GM21367 (cell line): ENCODE results near the gene FAH.

Experiments used
- ATAC-seq: cut with Tn5 transposase; IDR thresholded peaks from one replicate; pipeline ENCODE4 v1.9.1; 2021; ENCODE audit not compliant: unreplicated experiment

Gene FAH

DNA sequence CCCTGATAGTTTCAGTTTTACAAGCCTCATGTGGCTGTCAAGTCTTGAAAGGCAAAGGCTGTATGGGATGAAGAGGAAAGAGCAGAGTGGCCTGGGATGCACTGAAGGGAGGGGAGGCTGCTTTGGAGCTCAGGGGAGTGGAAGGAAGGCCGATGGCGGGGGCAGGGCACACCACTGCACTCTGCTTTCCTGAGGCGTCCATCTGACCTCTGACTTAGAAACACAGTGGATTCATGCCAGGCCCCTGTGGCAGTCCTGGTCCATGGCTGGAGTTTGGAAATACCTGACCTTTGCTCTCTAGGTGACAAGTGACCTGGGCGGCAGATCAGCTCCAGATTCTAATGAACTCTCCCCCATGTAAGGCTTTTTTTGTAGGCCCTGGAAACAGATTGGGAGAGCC is 19.0 kb downstream of the FAH start:
- ATAC-seq = no peak

DNA sequence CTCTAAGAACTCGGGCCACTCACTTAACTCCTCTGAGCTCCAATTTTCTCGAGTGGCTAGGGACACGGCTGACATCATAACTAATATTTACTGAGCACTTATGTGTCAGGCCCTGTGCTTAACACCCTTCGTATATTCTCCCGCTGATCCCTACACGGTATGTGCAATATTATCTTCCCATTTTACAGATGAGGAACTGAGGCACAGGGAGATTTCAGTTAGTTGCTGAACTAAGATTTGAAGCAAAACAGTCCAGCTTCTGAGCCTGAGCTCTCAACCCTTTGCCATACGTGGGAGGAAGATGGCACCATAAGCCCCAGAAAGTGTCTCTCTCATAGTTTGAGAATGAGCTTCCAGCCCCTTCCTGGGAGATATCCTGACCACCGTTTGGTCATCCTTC is 19.6 kb downstream of the FAH start:
- ATAC-seq = no peak

DNA sequence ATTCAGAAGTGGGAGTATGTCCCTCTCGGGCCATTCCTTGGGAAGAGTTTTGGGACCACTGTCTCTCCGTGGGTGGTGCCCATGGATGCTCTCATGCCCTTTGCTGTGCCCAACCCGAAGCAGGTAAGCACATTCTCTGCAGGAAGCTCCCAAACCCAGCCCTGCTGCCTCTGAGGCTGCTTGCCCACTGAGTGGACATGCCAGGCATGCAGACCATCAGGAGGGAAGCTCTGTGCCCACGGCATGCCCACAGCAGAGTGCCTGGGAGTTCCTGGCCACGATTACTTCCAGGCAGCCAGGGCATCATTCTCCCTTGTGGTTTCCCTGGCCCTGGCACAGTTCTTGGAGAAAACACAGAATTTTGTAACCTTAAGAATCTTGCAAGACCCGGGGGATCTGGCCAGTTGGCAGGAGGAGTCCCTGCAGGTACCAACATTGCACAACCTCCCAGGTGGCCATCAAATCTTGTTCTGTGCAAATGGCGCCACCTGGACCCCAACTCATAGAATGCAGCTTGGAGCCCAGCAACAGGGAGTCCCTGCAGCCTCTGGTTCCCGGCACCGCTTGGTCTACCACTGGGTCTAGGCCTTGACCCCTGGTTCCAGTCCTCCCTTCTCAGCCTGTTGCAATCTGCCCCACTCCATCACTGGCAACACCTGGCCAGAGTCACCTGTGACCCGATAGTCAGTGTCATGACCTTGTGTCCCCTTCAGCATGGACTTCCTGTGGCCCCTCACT is 20.4 kb downstream of the FAH start:
- ATAC-seq = no peak

DNA sequence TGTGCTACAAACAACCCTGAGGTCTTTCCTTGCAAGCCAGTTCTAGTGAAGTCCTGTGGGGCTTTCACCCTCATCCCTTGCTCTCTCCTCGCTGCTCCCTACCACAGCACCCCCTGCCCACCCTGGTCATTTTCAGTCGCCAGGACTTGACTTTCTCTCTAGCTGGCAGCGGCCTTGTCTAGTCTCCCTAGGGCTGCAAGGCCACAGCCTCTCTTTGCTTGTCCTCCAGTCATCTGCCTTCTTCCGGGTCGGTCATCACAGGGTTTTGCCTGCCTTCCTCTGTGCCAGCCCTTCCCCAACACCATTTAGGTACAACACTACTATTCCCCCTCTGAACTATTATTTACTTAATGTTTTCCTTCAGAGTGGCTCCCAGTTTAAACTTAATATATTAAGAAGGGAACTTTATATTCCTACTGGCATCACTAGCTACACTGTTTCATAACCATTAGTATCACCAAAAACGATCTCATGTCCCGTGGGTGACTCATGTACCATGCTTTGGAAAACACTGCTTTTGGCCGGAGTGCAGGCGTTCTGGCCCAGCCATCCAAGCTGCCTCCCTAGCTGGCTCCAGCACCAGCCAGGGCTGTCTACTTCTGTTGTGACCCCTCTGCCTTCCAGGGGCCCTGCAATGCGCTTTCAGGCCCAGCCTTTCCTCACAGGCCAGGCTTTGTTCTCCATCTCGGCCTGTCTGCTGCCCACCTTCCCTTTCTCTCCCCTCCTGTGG is 21.4 kb downstream of the FAH start:
- ATAC-seq = no peak

DNA sequence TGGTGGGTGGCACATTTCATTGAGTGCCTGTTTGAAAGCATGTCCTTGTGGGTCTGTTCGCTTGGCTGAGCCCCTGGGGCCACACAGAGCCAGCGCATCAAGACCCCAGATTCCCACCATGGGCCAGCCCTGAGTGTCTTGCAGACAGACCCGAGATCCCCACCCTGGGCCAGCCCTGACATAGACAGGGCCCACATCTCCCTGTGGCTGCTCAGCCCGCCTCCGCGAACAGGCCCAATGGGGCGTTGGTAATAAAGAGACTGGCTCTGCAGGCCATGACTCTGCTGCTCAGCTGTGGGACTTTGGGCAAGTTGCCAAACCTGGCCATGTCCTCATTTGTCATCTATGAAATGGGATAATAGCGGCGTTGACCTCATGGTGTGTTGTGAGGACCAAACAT is 22.6 kb downstream of the FAH start:
- no peak for ATAC-seq

DNA sequence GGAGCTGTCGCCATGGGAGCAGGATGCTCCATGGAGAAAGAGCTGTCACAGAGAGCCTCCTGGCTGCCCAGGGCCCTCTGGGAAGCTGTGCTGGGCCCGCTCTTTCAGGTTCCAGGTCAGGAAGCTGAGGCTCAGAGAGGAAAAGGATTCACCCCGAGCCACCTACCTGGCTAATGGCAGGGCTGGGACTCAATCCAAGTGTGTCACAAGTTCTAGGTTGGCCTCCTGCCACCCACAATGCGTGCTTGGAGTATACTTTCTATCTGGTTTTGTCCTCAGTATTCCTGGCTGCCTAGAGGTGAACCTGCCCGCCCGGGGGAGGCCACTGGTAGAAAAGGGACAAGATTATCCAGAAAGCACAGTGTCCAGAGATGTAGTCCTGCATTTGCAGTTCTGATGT is 23.6 kb downstream of the FAH start:
- ATAC-seq = no peak

DNA sequence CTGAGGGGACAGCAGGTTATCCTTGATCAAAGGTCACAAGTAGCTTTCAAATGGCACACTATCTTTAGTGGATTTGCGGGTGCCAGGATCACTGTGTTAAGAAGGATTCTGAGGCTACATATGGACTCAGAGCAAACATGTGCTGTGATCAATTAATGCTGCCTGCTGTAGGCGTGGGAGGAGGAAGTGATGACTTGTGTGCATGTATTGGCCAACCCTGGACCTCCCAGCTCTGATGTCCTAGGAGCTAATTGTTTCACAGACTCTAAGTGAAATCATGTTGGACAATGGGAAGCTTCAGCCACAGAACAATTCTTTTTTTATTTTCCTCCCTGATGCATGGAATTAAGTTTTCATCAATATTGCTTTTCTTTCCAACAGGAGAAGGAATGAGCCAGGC is 24.4 kb downstream of the FAH start:
- ATAC-seq = no peak

DNA sequence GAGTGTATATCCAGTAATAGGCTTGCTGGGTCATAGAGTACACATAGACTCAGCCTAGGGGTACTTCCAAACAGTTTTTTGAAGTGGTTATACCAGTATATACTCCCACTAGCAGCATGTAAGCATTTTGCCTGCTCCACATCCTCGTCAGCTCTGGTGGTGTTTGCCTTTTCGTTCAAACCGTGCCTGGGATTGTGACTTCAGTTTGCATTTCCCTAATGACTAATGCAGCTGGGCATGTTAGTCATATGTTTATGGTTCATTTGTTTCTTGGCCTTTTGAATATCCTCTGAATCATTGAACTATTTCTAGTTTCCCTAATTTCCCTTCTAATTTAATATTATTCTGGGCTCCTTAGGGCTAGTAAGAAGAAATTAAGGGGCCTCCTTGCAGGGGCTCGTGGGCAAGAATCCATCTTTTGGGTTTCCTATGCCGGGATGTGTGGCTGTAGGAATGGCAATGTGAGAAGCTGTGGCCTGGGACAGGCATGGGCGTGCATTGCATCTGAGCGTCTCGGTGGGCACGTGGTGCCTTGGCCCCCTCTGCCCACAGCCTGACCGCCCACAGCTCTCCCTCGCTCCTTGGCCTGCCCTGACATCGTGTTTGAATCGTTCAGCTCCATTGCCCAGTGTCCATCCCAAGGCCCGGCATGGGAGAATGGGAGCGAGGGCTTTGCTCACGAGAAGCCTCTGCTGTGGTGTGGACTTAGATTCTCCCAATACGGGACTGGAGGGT is 26.4 kb downstream of the FAH start:
- no peak for ATAC-seq

DNA sequence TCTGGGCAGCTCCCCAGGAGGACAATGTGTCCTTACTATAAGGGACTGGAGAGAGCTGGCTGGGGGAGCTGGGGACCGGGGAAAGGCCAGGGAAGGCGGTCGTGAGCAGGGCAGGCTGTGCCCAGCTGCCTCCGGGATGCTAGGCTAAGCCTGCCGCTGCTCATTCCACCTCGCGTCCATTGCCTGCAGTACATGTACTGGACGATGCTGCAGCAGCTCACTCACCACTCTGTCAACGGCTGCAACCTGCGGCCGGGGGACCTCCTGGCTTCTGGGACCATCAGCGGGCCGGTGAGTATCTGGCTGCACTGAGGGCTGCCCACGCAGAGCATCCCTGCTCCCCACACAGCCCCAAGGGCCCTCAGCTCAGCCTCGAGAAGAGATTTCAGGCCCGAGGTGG is 27.1 kb downstream of the FAH start:
- no peak for ATAC-seq

DNA sequence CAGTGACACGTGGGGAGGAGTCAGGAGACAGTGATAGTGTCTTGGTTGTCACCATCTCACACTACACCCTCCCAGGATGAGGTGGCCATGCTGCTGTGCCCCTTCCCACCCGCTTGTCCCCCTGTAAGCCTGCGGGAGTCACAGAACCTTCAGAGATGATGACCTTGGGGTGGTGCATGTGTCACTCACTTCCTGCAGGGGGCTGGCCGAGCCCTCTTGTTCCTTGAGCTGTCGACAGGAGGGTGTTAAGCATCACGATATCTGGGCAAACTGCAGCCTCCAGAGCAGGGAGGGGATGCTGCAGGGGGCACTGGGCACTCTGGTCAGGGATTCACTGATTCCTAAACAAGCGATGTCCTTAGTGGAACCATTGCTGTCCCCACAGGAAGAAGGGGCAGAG is 27.7 kb downstream of the FAH start:
- no peak for ATAC-seq

DNA sequence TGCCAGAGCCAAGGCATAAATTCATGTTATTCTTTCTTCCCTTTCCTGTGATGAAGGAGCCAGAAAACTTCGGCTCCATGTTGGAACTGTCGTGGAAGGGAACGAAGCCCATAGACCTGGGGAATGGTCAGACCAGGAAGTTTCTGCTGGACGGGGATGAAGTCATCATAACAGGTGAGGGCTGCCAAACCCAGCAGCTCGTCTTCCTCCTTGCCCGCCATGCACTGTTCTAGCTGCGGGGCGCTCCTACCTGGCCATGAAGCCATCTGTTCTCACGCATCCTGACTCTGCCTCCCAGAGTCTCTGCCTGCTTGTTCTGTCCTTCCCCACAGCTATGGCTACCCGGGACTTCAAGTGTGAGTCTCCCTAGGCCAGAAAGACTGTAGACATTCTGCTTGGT is 28.2 kb downstream of the FAH start:
- ATAC-seq = no peak

DNA sequence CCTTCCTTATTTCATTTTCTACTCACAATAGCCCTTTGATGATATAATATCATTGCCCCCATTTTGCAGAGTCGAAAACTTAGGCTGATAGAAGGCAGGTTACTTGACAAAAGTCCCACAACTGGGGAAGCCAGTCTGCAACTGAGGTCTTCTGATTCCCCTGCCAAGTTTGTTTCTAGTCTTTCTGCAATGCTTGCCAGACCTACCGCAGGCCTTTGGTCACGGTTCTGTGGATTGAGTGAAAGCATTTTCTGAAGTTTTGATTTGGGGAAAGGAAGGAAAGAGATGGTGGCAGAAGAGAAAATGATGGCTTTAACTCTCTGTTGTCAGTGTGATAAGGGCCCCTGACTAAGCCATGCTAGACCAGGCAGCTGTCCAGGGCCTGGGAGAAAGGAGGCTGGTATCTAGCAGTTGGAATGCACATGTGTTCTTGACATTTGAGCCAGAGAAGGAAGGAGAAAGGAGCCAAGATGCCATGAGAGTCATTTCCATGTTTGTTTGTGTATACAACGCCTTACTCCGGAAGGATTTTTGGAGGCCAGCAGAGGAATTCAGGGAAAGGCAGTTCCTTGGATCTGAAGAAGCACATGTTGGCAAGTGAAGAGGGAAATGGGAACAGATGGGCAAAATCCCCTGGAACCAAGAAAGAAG is 29.9 kb downstream of the FAH start:
- ATAC-seq = no peak

DNA sequence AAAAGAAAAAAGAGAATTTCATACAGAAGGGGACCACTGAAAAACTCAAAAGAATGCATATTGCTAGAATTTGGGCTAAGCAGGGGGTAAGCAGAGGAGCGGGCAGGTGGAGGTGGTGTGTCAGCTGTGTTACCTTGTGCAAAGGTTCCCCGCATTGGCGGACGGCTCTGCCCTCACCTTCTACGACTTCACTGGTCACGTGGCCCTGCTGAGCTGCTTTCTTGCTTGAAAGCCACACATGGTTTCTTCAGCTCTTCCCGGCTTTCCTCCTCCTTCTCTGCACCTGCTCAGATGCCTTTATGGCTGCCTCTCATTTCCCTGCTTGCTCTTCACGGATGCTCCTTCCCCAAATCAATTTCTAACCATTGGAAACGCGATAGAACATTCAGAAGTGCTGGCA is 30.5 kb downstream of the FAH start:
- no peak for ATAC-seq

DNA sequence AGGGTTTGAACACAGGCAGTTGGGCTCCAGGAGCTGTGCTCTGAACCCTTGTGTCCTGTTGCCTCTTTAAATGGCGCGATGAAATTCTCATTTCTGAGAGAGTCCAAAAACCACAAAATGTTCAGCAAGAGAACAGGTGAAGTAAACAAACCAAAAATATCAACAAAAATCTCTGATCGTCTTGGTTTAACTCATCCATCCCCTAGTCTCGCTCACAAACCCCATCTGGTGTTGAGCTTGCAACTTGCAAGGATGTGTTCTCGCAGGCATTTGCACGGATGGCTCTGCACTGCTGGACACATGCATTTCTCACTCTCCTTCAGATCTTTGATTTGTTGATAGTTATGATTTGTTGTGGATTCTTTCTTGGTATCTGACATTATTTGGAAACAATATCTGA is 31.1 kb downstream of the FAH start:
- ATAC-seq = no peak

DNA sequence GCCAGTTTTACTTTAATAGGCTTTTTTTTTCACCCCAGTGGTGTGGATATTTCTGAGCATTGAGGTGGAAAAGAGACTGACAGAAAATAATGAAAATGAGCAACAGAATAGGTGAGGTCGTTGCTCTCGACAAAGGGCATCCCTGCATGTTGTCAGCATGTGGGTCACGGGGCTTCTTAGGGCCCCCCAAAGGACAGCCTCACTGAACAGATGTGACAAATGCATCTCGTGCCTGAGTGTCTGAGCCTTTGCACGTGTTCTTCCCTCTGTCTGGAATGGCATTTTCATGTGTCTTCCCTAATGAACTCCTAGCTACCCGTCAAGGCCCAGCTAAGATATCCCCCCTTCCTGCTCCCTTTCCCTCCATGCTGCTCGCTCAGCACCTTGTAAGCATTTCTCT is 31.8 kb downstream of the FAH start:
- ATAC-seq = no peak

DNA sequence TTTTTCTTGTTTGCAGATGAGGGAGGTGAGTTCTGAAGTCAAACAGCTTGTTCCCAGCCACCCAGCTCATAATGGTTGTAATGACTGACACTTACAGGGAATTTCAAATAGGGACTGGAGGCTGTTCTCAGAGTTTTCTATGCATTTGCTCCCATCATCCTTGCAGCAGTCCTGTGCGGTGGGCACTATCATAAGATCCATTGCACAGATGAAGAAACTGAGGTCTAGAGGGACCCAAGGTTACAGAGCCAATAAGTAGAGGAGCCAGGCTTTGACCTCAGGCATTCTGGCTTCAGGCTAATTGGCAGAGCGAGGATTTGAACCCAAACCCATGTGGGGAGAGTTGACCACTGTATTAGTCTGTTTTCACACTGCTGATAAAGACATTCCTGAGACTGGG is 32.4 kb downstream of the FAH start:
- no peak for ATAC-seq

DNA sequence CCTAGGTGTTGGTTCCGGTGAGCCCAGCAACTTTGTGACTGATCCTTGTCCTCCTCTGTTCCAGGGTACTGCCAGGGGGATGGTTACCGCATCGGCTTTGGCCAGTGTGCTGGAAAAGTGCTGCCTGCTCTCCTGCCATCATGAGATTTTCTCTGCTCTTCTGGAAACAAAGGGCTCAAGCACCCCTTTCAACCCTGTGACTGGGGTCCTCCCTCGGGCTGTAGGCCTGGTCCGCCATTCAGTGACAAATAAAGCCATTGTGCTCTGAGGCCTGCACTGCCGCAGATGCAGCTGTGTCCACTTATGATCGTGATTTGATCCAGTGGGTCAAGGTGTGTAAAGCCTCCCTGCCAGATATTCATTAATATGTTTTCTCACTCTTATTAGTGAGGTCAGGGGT is 33.3 kb downstream of the FAH start:
- no peak for ATAC-seq

DNA sequence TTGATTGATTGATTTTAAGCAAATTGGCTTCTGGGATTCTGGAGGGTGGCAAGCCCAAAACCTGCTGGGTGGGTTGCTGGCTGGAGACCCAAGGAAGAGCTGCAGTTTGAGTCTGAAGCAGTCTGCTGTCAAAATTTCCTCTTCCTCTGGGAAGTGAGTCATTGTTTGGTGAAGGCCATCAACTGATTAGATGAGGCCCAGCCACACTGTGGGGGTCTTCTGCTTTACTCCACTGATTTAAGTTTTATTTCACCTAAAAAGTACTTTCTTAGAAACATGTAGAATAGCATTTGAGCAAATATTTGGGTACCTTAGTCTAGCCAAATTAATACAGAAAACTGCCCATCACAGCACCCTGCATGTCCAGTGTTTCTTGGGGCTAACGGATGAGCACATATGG is 33.8 kb downstream of the FAH start:
- no peak for ATAC-seq

DNA sequence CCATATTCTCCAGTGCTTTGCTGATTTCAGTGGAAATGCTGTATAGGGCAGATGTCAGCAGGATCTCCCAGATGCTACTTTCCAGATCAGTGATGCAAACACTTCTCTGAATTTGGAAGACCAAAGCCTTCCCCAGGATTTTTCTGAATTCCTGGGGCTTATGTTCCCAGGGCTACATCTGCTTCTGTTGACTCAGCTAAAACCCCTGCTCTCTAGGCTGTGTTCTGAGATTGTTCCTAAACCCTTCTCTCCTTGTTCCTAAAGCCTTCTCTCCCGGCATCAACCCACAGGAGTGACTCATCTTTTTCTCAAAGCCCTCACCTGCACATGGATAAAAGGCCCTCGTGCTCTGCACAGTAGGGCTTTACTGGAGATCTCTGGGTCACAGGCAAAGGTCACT is 35.5 kb downstream of the FAH start:
- ATAC-seq = no peak

DNA sequence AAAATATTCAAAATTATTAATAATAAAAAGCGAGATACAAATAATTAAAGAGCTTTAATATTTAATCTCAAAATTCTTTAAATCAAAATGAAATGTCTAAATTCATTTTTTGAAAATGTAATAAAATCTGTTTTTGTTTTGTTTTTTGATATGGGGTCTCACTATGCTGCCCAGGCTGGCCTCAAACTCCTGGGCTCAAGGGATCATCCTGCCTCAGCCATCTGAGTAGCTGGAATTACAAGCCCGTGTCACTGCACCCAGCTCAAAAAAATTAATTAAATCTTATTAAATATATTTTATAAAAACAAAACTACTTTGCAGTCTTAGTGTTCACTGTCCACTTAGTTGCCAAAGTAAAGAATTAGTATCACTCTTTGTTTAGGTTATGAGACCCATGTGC is 38.4 kb downstream of the FAH start:
- no peak for ATAC-seq

DNA sequence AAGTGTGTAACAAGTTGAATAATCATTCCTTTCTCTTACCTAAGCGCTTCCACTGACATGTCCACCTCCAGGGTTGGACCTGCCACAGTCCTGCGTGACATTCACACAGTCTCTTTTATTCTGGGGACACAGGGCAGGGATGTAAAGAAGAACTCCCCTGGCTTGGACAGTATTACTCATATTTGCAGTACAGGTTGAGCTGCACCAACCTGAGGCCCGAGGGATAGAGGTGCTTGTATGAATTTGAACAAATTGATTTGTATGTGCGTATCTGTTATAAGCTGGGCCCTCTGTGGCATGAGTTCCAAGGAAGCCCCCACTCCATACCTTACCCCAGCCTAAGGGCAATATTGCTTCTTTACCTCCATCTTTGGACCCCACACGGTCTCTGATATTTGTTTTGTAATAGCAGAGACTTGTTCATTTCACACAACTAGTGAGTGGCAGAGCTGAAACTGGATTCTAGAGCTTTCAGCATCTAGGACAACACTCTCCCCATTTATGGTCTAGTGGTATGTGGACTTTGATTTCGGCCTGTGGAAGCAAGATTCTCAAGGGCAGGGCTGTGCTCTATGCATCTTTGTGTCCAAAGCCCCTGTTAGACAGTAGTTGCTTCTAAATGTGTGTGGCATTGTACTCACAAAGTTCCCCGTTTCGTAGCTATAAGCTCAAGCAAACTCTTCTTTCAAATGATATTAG is 39.2 kb downstream of the FAH start:
- no peak for ATAC-seq
